ENCODE measurements around the gene CCDC183.

CCDC183 gene

DNA sequence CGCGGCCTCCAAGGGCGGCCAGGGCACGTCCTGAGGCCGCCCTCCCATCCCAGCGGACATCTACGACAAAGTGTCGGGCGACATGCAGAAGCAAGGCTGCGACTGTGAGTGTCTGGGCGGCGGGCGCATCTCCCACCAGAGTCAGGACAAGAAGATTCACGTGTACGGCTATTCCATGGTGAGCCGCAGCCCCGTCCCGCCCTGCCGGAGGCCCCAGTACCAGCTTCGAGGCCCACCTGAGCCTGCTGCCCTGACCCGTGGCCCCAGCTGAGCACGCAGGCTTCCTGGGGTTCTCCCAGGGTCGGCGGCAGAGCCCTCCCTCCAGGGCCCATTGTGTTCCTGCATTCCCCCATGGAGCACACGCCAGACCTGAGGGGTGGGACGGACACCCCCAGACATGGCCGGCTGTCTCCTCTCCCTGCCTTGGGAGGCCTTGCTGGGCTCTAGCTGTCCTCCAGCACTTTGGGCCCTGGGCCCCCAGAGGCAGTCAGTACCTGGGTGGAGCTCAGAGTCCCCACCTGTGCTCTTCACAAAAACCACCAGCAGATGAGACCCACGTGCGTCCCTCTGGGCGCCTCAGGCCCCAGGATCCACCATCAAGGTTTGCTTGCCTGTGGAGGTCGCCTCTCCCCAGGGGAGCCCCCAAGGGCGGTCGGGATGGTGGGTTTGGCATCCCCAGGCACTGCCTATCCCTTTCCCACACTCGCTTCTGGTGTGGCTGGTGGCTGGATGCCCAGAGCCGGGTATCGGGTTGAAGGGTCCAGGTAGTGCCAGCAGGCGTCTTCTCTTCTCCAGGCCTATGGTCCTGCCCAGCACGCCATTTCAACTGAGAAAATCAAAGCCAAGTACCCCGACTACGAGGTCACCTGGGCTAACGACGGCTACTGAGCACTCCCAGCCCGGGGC lies 54.1 kb downstream of the CCDC183 start:
- no peak for DNase-seq (ENCODE audit: low read depth)

DNA sequence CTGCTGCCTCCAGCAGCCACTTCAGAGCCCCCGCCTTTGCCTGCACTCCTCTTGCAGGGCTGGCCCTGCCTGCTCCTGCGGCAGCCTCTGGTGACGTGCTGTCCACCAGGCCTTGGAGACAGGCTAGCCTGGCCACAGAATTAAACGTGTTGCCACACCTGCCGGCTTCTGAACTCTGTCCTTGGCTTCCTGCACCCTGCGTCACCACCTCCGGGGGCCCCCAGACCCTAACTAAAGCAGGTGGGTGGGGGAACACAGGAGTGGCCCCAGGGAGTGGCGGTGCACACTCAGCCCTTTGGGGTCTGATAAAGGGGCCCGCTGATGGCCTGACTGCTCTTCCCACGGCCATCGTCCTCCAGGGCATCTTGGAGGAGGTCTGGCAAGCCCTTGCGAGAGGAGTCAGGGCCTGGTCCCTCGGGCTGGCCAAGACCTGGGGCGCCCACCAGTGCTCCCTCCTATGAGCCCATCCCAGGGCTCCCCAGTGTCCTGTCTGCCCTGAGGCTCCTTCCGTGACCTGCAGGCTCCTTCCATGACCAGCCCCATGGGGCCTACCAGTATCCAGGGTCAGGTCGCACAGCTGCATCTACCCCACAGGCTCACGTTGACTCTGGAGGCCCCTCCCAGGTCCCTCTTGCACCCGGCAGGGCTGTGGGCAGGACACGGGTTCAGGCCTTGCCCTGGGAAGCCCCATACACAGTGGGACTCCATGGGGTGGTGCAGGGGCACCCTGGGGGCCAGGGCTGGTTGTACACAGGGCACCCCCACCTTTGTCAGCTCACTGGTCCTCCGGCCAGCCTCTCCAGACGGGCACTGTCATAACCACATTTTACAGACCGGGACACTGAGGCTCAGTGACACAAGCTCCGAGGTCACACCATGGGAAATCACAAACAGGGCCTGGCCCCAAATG lies 55.0 kb downstream of the CCDC183 start:
- DNase-seq (ENCODE audit: low read depth), result no peak

- no peak for DNase-seq (ENCODE audit: low read depth)
Observed at GRCh38 chr9:136851941-136852663, 56.0 kb downstream of the CCDC183 start, which contains the start of gene MAMDC4. MAMDC4 (plus strand) TSS chr9:136852346; CDS start chr9:136852417, 71 bp downstream.

DNA sequence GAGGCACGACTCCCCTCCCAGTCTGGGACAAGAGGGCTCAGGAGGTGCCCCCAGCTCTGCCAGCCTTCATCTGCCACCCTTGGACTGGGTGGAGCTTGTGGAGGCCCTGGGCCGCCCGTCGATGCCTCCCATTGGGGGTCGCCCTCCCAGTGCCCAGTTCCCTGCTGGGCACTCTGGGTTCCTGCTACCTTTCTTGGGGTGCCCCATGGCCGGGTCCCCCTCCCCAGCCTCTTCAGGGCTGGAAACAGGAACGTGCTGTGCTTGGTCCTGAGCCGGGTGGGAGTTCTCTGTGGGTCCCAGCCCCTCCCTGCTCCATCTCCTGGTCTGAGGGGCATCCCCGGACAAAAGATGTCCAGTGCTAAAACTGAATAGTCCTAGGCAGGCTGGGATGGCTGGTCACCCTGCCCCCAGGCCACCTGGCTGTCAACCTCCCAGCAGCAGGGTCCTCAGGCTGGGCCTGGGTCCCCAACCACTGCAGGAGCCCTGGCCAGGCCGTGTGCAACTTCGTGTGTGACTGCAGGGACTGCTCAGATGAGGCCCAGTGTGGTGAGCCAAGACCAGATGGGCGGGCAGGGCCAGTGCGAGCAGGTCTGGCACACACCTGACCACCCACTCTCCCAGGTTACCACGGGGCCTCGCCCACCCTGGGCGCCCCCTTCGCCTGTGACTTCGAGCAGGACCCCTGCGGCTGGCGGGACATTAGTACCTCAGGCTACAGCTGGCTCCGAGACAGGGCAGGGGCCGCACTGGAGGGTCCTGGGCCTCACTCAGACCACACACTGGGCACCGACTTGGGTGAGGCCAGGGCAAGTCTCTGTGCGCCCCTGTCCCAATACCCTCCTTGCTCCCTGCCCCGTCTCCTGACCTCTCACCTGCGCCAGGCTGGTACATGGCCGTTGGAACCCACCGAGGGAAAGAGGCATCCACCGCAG lies 56.8 kb downstream of the CCDC183 start:
- no peak for DNase-seq (ENCODE audit: low read depth)

DNA sequence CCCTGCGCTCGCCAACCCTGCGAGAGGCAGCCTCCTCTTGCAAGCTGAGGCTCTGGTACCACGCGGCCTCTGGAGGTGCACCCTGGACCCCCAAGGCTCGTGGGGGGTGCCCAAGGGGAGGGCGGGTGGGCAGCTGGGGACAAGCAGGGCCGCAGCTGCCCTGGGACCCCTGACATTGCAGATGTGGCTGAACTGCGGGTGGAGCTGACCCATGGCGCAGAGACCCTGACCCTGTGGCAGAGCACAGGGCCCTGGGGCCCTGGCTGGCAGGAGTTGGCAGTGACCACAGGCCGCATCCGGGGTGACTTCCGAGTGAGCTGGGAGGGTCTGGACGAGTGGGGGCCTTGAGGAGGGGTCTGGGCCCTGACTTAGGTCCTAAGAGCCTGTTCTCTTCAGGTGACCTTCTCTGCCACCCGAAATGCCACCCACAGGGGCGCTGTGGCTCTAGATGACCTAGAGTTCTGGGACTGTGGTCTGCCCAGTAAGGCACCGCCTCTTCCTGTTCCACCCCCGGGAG lies 57.5 kb downstream of the CCDC183 start:
- no peak for DNase-seq (ENCODE audit: low read depth)

- no peak for DNase-seq (ENCODE audit: low read depth)
Observed at GRCh38 chr9:136854113-136854841, 58.1 kb downstream of the CCDC183 start.

DNA sequence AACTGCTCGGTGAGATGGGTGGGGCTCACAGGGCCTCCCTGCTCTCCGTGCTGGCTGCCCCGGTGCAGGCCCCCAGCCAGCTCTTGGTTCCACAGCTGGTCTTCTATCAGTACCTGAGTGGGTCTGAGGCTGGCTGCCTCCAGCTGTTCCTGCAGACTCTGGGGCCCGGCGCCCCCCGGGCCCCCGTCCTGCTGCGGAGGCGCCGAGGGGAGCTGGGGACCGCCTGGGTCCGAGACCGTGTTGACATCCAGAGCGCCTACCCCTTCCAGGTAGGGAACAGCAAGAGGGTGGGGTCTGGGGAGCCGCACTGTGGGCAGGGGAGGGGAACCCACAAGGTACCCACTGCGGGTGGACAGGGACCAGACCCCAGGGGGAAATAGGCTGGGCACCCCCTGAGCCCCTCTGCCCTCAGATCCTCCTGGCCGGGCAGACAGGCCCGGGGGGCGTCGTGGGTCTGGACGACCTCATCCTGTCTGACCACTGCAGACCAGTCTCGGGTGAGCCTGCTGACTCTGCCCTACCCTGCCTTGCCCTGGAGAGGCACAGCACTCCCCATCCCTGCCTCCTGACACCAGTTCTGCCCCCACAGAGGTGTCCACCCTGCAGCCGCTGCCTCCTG lies 58.8 kb downstream of the CCDC183 start:
- no peak for DNase-seq (ENCODE audit: low read depth)

DNA sequence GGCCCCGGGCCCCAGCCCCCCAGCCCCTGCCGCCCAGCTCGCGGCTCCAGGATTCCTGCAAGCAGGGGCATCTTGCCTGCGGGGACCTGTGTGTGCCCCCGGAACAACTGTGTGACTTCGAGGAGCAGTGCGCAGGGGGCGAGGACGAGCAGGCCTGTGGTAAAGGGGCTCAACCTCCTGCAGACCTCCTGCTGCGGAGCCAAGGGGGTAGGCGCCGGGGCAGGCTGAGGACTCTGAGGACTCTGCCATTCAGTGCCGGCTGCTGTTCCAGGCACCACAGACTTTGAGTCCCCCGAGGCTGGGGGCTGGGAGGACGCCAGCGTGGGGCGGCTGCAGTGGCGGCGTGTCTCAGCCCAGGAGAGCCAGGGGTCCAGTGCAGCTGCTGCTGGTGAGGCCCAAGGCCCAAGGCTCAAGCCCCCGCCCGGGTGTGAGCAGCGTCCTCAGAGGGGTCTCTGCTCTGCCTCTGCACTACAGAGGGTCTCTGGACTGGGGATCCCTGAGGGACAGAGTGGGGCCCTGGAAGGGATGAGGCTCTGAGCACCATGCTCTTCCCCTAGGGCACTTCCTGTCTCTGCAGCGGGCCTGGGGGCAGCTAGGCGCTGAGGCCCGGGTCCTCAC lies 59.4 kb downstream of the CCDC183 start:
- DNase-seq (ENCODE audit: low read depth), result no peak

- DNase-seq (ENCODE audit: low read depth), result no peak
Observed at GRCh38 chr9:136856079-136856476, 59.9 kb downstream of the CCDC183 start.

DNA sequence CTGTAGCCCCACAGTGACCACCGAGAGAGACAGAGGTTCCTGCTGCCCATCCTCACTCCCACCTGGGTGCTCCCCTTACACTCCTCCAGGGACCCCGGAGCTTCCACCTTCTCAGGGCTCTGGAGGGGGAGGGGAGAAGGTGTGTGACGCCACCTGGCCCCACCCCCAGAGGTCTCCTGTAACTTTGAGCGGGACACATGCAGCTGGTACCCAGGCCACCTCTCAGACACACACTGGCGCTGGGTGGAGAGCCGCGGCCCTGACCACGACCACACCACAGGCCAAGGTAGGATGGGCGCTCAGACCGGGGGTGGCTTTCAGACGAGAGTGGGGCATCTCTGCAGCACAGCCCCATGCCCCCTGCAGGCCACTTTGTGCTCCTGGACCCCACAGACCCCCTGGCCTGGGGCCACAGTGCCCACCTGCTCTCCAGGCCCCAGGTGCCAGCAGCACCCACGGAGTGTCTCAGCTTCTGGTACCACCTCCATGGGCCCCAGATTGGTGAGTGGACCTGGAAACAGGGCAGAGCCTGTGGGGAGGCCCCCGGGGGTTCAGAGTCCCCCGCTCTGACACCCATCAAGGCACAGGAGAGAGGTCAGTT lies 60.5 kb downstream of the CCDC183 start:
- no peak for DNase-seq (ENCODE audit: low read depth)

DNA sequence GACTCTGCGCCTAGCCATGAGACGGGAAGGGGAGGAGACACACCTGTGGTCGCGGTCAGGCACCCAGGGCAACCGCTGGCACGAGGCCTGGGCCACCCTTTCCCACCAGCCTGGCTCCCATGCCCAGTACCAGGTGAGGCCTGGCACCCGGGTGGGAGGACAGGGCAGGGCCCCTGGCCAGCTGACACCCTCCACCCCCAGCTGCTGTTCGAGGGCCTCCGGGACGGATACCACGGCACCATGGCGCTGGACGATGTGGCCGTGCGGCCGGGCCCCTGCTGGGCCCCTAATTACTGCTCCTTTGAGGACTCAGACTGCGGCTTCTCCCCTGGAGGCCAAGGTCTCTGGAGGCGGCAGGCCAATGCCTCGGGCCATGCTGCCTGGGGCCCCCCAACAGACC lies 61.0 kb downstream of the CCDC183 start:
- no peak for DNase-seq (ENCODE audit: low read depth)

Data from stimulated activated CD8-positive, alpha-beta memory T cell treated with anti-CD3 and anti-CD28 coated beads, Interleukin-12 subunit alpha, Interleukin-12 subunit beta, amount 100 ng/mL, for 4 hours (primary cell).